AML-193 (cell line): Measurements from ENCODE around the gene PGRMC2.

Experiments
- DNase-seq, 2 experiments: peaks; one replicate each; lab custom pipeline; 2025; lab: John Stamatoyannopoulos, UW

PGRMC2 gene

GRCh38 chr4:128298852-128299251 is 11.2 kb upstream of the PGRMC2 start:
- no peak for DNase-seq

- DNase-seq, result no peak
These were observed 10.6 kb upstream of the PGRMC2 start for GRCh38 chr4:128298146-128298758.

- DNase-seq, result no peak
These were observed 7.6 kb upstream of the PGRMC2 start for GRCh38 chr4:128295255-128295654.

- DNase-seq, result no peak
These were observed 6.9 kb upstream of the PGRMC2 start for GRCh38 chr4:128294464-128294863.

GRCh38 chr4:128292349-128292748 is 4.7 kb upstream of the PGRMC2 start:
- no peak for DNase-seq

- no peak for DNase-seq
These were observed 3.5 kb upstream of the PGRMC2 start for GRCh38 chr4:128291096-128291495.

- no peak for DNase-seq
These were observed 2.9 kb upstream of the PGRMC2 start for GRCh38 chr4:128290526-128290925.

GRCh38 chr4:128289523-128290158 is 2.0 kb upstream of the PGRMC2 start:
- no peak for DNase-seq

GRCh38 chr4:128288689-128289106 is 1.1 kb upstream of the PGRMC2 start:
- DNase-seq, result peak in 1 of 2 experiments; percentile 24

- peak; percentile 99 to 100 for DNase-seq
These were observed 467 bp upstream of the PGRMC2 start for GRCh38 chr4:128287871-128288688.

GRCh38 chr4:128286474-128287058 is 1.0 kb downstream of the PGRMC2 start:
- DNase-seq, result peak; percentile 60 to 61

- DNase-seq, result no peak
These were observed 2.3 kb downstream of the PGRMC2 start for GRCh38 chr4:128285085-128285997.

- DNase-seq, result no peak
These were observed 3.3 kb downstream of the PGRMC2 start for GRCh38 chr4:128284317-128284716.

GRCh38 chr4:128283071-128283470 is 4.5 kb downstream of the PGRMC2 start:
- DNase-seq, result no peak

- DNase-seq, result no peak
These were observed 5.1 kb downstream of the PGRMC2 start for GRCh38 chr4:128282516-128282915.

- DNase-seq, result no peak
These were observed 6.3 kb downstream of the PGRMC2 start for GRCh38 chr4:128281354-128281753.

GRCh38 chr4:128279624-128280225 is 7.9 kb downstream of the PGRMC2 start:
- DNase-seq, result no peak

- no peak for DNase-seq
These were observed 9.8 kb downstream of the PGRMC2 start for GRCh38 chr4:128277856-128278255.

- DNase-seq, result no peak
These were observed 12.3 kb downstream of the PGRMC2 start for GRCh38 chr4:128275346-128275745.

GRCh38 chr4:128271551-128271950 is 16.1 kb downstream of the PGRMC2 start:
- DNase-seq, result no peak

GRCh38 chr4:128268970-128269369 is 18.6 kb downstream of the PGRMC2 start:
- no peak for DNase-seq
